Activated CD8-positive, alpha-beta T cell treated with anti-CD3 and anti-CD28 coated beads, Interleukin-2, amount 10 ng/mL, durations not matched to agents 7 days and 5 days (primary cell): ENCODE results near the gene CYP26C1. TPM values are rescaled to one million over a fixed set of nuclear protein-coding genes. Genes with fewer than 3 reads are reported as not detected.

Source experiments
- ATAC-seq: fragments of 150-1000 bp; cut with Tn5 transposase; one replicate; pipeline ENCODE4 v1.10.0; 2021; ENCODE audit warnings: moderate library complexity
- CTCF ChIA-PET: fragments of 350-600 bp; sonication (Branson Sonifier 250); formaldehyde crosslinking; loops from one replicate; lab custom pipeline; 2021; ENCODE audit warnings: antibody characterized with exemption; lab: Charles Lee
- POLR2A ChIA-PET: fragments of 350-600 bp; sonication (Branson Sonifier 250); formaldehyde crosslinking; loops from one replicate; lab custom pipeline; 2021; ENCODE audit warnings: antibody characterized with exemption; lab: Charles Lee
- DNase-seq: peaks from one replicate; pipeline ENCODE4 v3.0.0-alpha.2; 2020
- H3K27ac Mint-ChIP-seq: one replicate; pipeline ENCODE4 v1.8.0; 2021; ENCODE audit warnings: mild to moderate bottlenecking, mixed read lengths
- H3K27me3 Mint-ChIP-seq: one replicate; pipeline ENCODE4 v1.8.0; 2021; ENCODE audit warnings: low read depth, mixed read lengths
- H3K36me3 Mint-ChIP-seq: one replicate; pipeline ENCODE4 v1.8.0; 2021; ENCODE audit warnings: low read depth, mixed read lengths
- H3K4me1 Mint-ChIP-seq: one replicate; pipeline ENCODE4 v1.8.0; 2021; ENCODE audit warnings: low read depth, mixed read lengths
- H3K4me3 Mint-ChIP-seq: one replicate; pipeline ENCODE4 v1.8.0; 2021; ENCODE audit warnings: mild to moderate bottlenecking, mixed read lengths
- H3K9me3 Mint-ChIP-seq: one replicate; pipeline ENCODE4 v1.8.0; 2022; ENCODE audit warnings: mixed read lengths; ENCODE audit not compliant: insufficient read depth
- total RNA-seq, 2 experiments: library from RNA; stranded (reverse); gene quantifications; one replicate each; pipeline ENCODE4 v1.2.3, GENCODE V29; 2021

Gene CYP26C1
- total RNA-seq, 2 experiments from 2014 or later, result 0.10 to 0.11 TPM

DNA sequence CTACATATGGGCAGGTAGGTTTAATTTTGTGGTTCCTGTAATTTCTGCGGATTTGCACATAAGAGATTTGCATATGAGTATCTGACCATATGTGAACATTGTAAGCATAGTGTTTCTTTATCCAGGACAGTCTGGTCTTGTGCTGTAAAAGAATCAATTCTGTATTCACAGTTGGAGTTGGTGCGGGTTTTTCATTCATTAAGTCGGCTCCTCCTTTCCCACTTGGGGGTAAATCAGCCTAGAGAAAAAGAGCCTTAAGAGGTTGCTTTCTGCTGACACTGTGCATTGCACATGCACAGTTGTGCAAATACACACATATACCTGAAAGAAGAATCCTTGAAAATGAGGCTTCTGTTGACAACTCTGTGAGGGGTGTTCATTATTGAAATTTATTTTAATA, 6.1 kb upstream of the CYP26C1 start:
- DNase-seq (no peak), ATAC-seq (no peak)
- Mint-ChIP-seq H3K36me3 (peaks cover 2% of the 10 kb centered on the region), H3K4me1 (no peaks in the 10 kb centered on the region), H3K27me3 (no peaks in the 10 kb centered on the region), H3K9me3 (no peaks in the 10 kb centered on the region), H3K4me3 (no peak overlapping the region), H3K27ac (no peak overlapping the region)
- POLR2A ChIA-PET, result no interaction called here
- CTCF ChIA-PET, result no interaction called here

DNA sequence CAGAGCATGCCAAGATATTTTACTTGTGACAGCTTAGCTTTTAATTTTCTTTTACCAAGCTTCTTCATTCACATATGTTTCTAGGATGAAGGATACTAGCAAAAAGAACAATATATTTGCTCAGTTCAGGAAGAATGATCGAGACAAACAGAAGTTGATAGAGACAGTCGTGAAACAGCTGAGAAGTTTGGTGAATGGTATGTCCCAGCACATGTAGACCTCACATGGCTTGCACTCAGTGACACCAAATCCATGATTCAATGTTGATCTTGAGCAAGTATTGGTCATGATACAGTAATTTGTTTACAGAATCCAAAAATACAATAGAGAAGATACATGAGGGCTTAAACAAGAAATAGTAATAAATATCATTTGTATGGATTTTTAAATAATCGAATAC, 2.5 kb upstream of the CYP26C1 start:
- CTCF ChIA-PET, result interaction anchor here (0.7 kb wide), 1 partner anchor 10 kb away, joined by 3 read pairs; no protein-coding TSS in a partner anchor
- DNase-seq (no peak), ATAC-seq (no peak)
- Mint-ChIP-seq H3K4me1 (peaks cover 11% of the 10 kb centered on the region), H3K27ac (no peak overlapping the region), H3K36me3 (peaks cover 5% of the 10 kb centered on the region), H3K27me3 (peaks cover 11% of the 10 kb centered on the region), H3K4me3 (no peak overlapping the region), H3K9me3 (no peaks in the 10 kb centered on the region)
- POLR2A ChIA-PET, result no interaction called here

DNA sequence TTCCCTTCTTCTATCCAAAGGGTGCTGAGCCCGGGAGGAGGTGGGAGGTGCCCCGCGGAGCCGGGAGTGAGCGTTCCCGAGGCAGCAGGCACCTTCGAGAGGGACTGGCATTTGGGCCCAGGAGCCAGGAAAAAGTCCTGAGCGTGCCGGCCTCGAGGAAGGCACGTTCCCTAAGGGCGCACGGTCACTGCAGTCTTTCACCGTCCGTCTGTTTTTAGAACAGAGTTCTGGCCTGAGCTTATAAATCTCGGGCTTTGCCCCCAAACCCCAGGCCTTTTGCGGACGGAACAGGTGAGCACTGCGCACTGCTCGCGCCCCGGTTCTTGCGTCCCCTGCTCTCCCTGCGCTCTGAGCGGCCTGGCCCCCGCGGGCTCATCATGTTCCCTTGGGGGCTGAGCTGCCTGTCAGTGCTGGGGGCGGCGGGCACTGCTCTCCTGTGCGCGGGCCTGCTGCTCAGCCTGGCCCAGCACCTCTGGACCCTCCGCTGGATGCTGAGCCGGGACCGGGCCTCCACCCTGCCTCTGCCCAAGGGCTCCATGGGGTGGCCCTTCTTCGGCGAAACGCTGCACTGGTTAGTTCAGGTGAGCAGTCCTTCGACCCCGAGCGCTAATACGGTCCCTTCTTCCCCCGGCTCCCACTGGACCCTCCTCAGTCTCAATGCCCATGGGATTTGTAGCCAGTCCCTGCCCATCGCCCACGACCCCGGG, 442 bp downstream of the CYP26C1 start:
- peaks cover 13% of the 10 kb centered on the region for H3K4me1 Mint-ChIP-seq
- no peaks in the 10 kb centered on the region for H3K9me3 Mint-ChIP-seq
- no peak for ATAC-seq
- peaks cover 5% of the 10 kb centered on the region for H3K36me3 Mint-ChIP-seq
- H3K4me3 Mint-ChIP-seq, result no peak overlapping the region
- ChIA-PET CTCF (interaction anchor here (1.2 kb wide), 1 partner anchor 10 kb away, joined by 3 read pairs; no protein-coding TSS in a partner anchor), POLR2A (no interaction called here)
- peaks cover 36% of the 10 kb centered on the region for H3K27me3 Mint-ChIP-seq
- DNase-seq, result no peak
- H3K27ac Mint-ChIP-seq, result no peak overlapping the region

DNA sequence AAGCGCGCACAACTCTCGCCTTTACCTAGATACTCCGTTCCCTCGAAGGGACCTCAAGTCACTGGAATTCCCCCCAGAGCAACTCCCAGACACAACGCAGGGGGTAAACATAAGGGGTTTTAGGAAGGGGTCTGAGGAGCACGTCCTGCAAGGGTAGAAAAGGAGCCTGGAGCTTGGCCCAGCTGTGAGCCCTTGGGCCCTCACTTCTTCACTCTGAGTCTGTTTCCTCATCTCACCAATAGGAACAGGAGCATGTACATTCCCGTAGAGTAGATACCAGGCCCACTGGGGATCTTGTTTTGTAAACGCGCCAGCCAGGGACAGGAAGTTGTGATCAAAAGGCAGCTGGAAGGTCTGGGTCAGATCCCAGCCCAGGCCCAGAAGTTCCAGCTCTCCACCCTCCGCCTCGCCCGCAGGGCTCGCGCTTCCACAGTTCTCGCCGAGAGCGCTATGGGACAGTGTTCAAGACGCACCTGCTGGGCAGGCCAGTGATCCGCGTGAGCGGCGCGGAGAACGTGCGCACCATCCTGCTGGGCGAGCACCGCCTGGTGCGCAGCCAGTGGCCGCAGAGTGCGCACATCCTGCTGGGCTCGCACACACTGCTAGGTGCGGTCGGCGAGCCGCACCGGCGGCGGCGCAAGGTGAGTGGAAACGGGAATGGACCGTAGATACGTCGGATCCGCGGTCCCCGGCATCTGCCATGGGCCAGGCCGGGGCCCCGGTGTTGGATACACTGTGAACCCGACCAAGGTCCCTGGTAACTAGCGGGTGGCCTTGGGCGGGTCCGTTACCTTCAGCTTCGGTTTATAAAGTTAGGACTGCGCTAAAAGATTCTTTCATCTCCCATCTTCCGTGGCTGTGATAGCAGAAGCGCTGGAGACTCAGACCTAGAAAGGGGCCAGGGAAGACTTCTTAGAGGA, 1.3 kb downstream of the CYP26C1 start:
- H3K27me3 Mint-ChIP-seq, result peaks cover 42% of the 10 kb centered on the region
- no peaks in the 10 kb centered on the region for H3K9me3 Mint-ChIP-seq
- H3K27ac Mint-ChIP-seq, result no peak overlapping the region
- POLR2A ChIA-PET, result no interaction called here
- peaks cover 5% of the 10 kb centered on the region for H3K36me3 Mint-ChIP-seq
- DNase-seq, result no peak
- H3K4me1 Mint-ChIP-seq, result peaks cover 13% of the 10 kb centered on the region
- CTCF ChIA-PET, result interaction anchor here (0.7 to 1.4 kb wide), 5 partner anchors 9 to 96 kb away, joined by 3 read pairs; no protein-coding TSS in a partner anchor
- ATAC-seq, result peak; percentile 52
- peak overlapping the region; percentile 69 for H3K4me3 Mint-ChIP-seq

DNA sequence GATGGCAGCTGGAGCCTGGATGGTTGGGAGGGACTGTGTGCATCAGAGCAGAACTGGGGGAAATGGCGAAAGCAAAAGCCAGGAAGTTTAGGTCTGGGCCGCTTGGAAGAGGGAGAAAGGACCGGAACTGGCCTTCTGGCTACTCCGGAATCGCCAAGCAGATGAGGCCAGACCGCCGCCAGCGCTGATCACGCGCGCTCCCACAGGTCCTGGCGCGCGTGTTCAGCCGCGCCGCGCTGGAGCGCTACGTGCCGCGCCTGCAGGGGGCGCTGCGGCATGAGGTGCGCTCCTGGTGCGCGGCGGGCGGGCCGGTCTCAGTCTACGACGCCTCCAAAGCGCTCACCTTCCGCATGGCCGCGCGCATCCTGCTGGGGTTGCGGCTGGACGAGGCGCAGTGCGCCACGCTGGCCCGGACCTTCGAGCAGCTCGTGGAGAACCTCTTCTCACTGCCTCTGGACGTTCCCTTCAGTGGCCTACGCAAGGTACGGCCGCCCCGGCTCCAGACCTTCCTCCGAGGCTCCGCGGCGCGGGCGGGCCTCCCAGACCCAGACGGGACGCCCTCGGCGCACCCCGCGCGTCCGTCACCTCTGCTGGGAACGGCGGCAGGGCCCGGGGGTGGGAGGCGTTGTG, 2.0 kb downstream of the CYP26C1 start:
- ChIA-PET CTCF (interaction anchor here (0.7 to 1.4 kb wide), 5 partner anchors 8 to 97 kb away, joined by 3 read pairs; no protein-coding TSS in a partner anchor), POLR2A (no interaction called here)
- H3K4me3 Mint-ChIP-seq, result peak overlapping the region; percentile 69
- peaks cover 5% of the 10 kb centered on the region for H3K36me3 Mint-ChIP-seq
- peak; percentile 86 for ATAC-seq
- H3K27me3 Mint-ChIP-seq, result peaks cover 50% of the 10 kb centered on the region
- peak; percentile 63 for DNase-seq
- no peak overlapping the region for H3K27ac Mint-ChIP-seq
- H3K9me3 Mint-ChIP-seq, result no peaks in the 10 kb centered on the region
- peaks cover 13% of the 10 kb centered on the region for H3K4me1 Mint-ChIP-seq

DNA sequence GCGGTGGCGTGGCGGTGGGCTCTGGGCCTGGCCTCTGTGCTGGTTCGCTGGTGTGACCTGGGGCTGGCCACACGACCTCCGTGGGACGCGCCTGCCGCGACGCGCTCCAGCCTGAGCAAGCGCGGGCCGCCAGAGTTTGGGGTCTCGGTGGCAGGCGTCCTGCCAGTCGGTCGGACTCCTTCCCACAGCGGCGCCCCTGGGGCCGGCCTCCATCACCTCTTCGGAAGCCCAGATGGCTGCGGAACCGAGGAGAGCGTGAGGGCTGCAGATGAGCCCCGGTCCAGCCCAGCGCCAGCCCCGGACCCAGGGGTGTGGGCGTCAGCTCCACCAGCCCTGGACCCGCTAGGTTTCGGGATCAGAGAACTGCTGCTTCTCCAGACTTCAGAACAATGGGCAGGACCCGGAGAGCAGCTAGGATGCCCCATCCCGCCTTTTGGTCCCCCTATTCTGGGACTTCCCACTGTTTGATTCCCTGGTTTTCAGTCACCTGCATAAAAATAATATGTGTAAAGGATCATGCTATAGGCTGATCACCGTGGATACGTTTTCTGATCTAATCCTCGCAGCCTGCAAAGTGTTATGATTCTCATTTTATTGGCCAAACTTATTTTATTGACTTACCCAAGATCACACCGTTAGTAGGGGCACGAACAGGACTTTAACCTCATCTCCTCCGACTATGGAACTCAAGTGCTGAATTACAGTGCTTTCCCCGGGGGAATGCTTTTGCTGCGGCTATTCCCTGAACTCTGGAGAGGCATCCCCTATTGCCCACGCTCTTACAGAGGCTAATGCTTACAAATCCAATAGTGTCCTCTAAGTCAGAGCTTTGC, 2.8 kb downstream of the CYP26C1 start:
- H3K27me3 Mint-ChIP-seq, result peaks cover 57% of the 10 kb centered on the region
- DNase-seq (no peak), ATAC-seq (no peak)
- H3K36me3 Mint-ChIP-seq, result peaks cover 5% of the 10 kb centered on the region
- no peaks in the 10 kb centered on the region for H3K9me3 Mint-ChIP-seq
- ChIA-PET CTCF (interaction anchor here (1.4 kb wide), 1 partner anchor 29 kb away, joined by 3 read pairs; no protein-coding TSS in a partner anchor), POLR2A (interaction anchor here (0.6 kb wide), 1 partner anchor 1043 kb away, joined by 3 read pairs; no protein-coding TSS in a partner anchor)
- H3K4me1 Mint-ChIP-seq, result peaks cover 14% of the 10 kb centered on the region
- H3K27ac Mint-ChIP-seq, result no peak overlapping the region
- H3K4me3 Mint-ChIP-seq, result no peak overlapping the region

DNA sequence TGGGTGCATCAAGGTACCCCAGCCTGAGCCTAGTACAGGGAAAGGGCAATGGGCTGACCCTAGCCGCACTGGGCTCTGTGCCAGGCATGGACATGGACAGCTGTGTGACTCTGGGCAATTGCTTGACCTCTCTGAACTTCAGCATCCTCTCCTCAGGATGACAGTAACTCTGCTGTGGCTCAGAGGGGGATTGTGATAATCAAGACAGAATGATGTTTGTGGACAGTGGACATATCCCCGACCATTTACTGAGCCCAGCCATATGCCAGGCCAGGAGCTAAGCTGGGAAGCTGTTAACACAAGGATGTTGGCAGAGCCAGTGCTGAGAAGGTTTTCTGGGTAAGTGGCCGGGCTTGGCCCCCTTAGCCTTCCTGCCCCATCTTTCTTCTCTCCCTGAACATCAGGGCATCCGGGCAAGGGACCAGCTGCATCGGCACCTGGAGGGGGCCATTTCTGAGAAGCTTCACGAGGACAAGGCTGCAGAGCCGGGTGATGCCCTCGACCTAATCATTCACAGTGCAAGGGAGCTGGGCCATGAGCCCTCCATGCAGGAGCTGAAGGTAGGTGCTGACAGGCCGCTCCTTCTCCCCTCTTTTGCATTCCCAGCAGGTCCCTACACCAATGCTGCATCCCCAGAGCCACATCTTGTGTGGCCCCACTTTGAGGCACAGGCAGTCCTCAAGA, 3.5 kb downstream of the CYP26C1 start:
- Mint-ChIP-seq H3K36me3 (peaks cover 3% of the 10 kb centered on the region), H3K4me1 (peaks cover 19% of the 10 kb centered on the region), H3K27ac (no peak overlapping the region), H3K4me3 (no peak overlapping the region), H3K27me3 (peaks cover 63% of the 10 kb centered on the region), H3K9me3 (no peaks in the 10 kb centered on the region)
- POLR2A ChIA-PET, result interaction anchor here (0.6 kb wide), 1 partner anchor 1042 kb away, joined by 3 read pairs; no protein-coding TSS in a partner anchor
- ATAC-seq, result no peak
- no peak for DNase-seq
- CTCF ChIA-PET, result interaction anchor here (1.1 to 1.5 kb wide), 2 partner anchors 11 to 99 kb away, joined by 3 to 6 read pairs; no protein-coding TSS in a partner anchor

DNA sequence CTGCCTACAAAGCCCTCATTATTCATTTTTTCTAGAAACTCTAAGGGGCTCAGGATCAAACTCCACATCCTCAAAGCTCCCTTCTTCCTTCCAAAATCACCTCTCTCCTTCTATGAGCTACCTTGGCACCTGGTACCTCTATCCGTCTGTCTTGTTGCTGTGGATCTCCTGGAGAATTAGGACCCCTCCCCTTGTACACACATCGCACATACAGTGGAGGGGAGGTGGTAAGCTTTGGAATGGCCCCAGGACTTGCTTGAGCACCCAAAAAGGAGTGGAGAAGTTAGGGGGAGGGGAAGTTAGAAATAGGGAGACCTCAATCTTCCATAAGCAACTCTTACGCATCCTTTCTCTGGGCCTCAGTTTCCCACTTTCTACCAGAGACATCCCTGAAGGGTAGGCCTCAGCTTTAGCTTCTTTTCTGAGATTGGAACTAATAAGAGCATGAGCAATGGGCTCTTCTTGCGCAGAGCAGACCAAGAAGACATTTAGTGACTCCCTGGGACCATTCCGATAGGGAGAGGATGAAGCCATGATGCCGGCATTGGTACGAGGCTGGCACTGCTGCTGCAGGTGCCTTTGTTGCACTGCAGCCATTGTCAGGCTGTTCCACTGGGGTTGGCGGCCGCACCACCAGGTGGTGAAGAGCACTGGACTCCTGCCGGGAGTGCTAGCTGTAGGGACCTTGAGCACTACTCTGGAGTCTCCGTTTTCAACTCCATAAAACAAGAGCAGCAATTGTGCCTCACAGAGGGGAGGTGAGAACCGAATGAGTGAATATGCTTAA, 4.5 kb downstream of the CYP26C1 start:
- H3K27ac Mint-ChIP-seq, result no peak overlapping the region
- CTCF ChIA-PET, result interaction anchor here (1.0 to 1.5 kb wide), 3 partner anchors 10 to 100 kb away, joined by 3 to 6 read pairs (median 3); no protein-coding TSS in a partner anchor
- DNase-seq (no peak), ATAC-seq (no peak)
- H3K27me3 Mint-ChIP-seq, result peaks cover 68% of the 10 kb centered on the region
- POLR2A ChIA-PET, result no interaction called here
- no peaks in the 10 kb centered on the region for H3K36me3 Mint-ChIP-seq
- H3K9me3 Mint-ChIP-seq, result no peaks in the 10 kb centered on the region
- no peak overlapping the region for H3K4me3 Mint-ChIP-seq
- peaks cover 19% of the 10 kb centered on the region for H3K4me1 Mint-ChIP-seq

DNA sequence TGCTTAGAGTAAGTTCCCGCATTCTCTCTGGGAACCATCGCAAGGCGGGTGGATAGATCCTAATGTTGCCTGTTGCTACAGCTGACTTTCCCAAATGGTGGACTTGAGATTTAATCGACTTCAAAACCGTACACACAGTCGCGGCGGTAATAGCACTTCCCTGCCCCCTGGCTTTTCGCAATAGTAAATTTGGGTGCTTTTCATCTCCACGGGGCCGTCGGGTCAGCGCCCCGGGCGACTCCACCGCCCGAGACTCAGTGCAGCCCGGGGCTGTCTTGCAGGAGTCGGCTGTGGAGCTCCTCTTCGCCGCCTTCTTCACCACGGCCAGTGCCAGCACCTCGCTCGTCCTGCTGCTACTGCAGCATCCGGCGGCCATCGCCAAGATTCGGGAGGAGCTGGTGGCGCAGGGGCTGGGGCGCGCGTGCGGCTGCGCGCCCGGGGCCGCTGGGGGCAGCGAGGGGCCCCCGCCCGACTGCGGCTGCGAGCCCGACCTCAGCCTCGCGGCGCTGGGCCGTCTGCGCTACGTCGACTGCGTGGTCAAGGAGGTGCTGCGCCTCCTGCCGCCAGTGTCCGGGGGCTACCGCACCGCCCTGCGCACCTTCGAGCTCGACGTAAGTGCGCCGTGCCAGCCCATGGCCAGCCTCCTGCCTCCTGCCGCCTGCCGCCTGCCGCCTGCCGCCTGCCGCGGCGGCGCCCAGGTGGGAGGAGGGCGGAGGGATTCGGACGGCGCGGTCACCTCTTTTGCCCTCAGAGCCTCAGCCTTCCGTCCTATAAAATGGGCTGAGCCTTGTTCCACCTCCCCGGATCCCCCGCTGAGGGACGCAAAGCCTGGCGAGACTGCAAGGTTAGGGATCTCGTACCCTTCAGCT, 5.3 kb downstream of the CYP26C1 start:
- DNase-seq (no peak), ATAC-seq (no peak)
- Mint-ChIP-seq H3K27me3 (peaks cover 77% of the 10 kb centered on the region), H3K4me3 (no peak overlapping the region), H3K4me1 (peaks cover 19% of the 10 kb centered on the region), H3K9me3 (no peaks in the 10 kb centered on the region), H3K27ac (no peak overlapping the region), H3K36me3 (no peaks in the 10 kb centered on the region)
- POLR2A ChIA-PET, result no interaction called here
- CTCF ChIA-PET, result interaction anchor here (0.6 to 1.0 kb wide), 2 partner anchors 11 to 13 kb away, joined by 3 read pairs; no protein-coding TSS in a partner anchor
